Measurements from ENCODE around the gene F3.

Gene F3

GRCh38 chr1:94526152-94526980 is 15.2 kb downstream of the F3 start:
- no peak for DNase-seq

GRCh38 chr1:94524531-94524930 is 17.0 kb downstream of the F3 start:
- DNase-seq, result no peak

- no peak for DNase-seq
Measured at GRCh38 chr1:94522304-94522703, 19.3 kb downstream of the F3 start.

- DNase-seq, result no peak
Measured at GRCh38 chr1:94519351-94519750, 22.2 kb downstream of the F3 start.

- no peak for DNase-seq
Measured at GRCh38 chr1:94515296-94515947, 26.1 kb downstream of the F3 start.

- DNase-seq, result no peak
Measured at GRCh38 chr1:94514095-94514727, 27.3 kb downstream of the F3 start.

GRCh38 chr1:94512816-94513215 is 28.7 kb downstream of the F3 start:
- DNase-seq, result no peak

- DNase-seq, result no peak
Measured at GRCh38 chr1:94504601-94505000, 37.0 kb downstream of the F3 start.

GRCh38 chr1:94503153-94503552 is 38.4 kb downstream of the F3 start:
- no peak for DNase-seq

- no peak for DNase-seq
Measured at GRCh38 chr1:94501935-94502334, 39.6 kb downstream of the F3 start.

GRCh38 chr1:94501426-94501825 is 40.1 kb downstream of the F3 start:
- DNase-seq, result no peak

GRCh38 chr1:94496076-94496755 is 45.3 kb downstream of the F3 start:
- DNase-seq, result no peak

- no peak for DNase-seq
Measured at GRCh38 chr1:94490556-94490955, 51.0 kb downstream of the F3 start.

- DNase-seq, result no peak
Measured at GRCh38 chr1:94486990-94487389, 54.6 kb downstream of the F3 start.

- peak; percentile 14 to 22 for DNase-seq
Measured at GRCh38 chr1:94481473-94481933, 60.1 kb downstream of the F3 start.

GRCh38 chr1:94479682-94480081 is 61.9 kb downstream of the F3 start:
- DNase-seq, result no peak

Measured in stimulated activated CD4-positive, alpha-beta T cell treated with anti-CD3 and anti-CD28 coated beads, Interleukin-2, amount 100 ng/mL, for 24 hours (primary cell).